SK-N-SH treated with all-trans-retinoic acid at 6 μM for 48 hours (cell line): Measurements from ENCODE around the gene ARID2.

Source experiments
- RARB ChIP-seq: fragments of 250-450 bp; sonication (Bioruptor Pico); IDR thresholded peaks from 2 replicates; pipeline ENCODE4 v1.8.0; 2021; ENCODE audit warnings: mild to moderate bottlenecking, moderate library complexity
- TF ChIP-seq, protein P1 (sequence below): fragments of 250-450 bp; sonication (Bioruptor Pico); IDR thresholded peaks from 2 replicates; pipeline ENCODE4 v1.5.1; 2020; ENCODE audit warnings: low read depth, mild to moderate bottlenecking, moderate library complexity

- no peak for TF ChIP-seq RARB
- TF ChIP-seq, protein P1, sequence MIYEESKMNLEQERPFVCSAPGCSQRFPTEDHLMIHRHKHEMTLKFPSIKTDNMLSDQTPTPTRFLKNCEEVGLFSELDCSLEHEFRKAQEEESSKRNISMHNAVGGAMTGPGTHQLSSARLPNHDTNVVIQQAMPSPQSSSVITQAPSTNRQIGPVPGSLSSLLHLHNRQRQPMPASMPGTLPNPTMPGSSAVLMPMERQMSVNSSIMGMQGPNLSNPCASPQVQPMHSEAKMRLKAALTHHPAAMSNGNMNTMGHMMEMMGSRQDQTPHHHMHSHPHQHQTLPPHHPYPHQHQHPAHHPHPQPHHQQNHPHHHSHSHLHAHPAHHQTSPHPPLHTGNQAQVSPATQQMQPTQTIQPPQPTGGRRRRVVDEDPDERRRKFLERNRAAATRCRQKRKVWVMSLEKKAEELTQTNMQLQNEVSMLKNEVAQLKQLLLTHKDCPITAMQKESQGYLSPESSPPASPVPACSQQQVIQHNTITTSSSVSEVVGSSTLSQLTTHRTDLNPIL (CRISPR knock-in tag), result no peak
Measured at GRCh38 chr12:45890276-45890675, 160.8 kb downstream of the ARID2 start.
